T-helper 1 cell treated with Interleukin-12 subunit alpha and Interleukin-12 subunit beta and Interleukin-4 antibody, amounts not matched to agents 30 μg/mL and 1 μg/mL, for 36 hours (primary cell): ENCODE measurements around the gene PRORP.
A peak's percentile ranks its signal among the peaks of the same experiment; 100 is the strongest.

Experiments
- H3K27ac Mint-ChIP-seq: one replicate; pipeline ENCODE4 v1.8.0; 2021; ENCODE audit warnings: mild to moderate bottlenecking, mixed read lengths
- H3K27me3 Mint-ChIP-seq: one replicate; pipeline ENCODE4 v1.8.0; 2021; ENCODE audit warnings: low read depth, mixed read lengths
- H3K36me3 Mint-ChIP-seq: one replicate; pipeline ENCODE4 v1.8.0; 2021; ENCODE audit warnings: low read depth, mixed read lengths
- H3K4me1 Mint-ChIP-seq: one replicate; pipeline ENCODE4 v1.8.0; 2021; ENCODE audit warnings: low read depth, mixed read lengths
- H3K4me3 Mint-ChIP-seq: one replicate; pipeline ENCODE4 v1.8.0; 2021; ENCODE audit warnings: mild to moderate bottlenecking, moderate library complexity, mixed read lengths
- H3K9me3 Mint-ChIP-seq: one replicate; pipeline ENCODE4 v1.8.0; 2021; ENCODE audit warnings: mixed read lengths

The PRORP gene

DNA sequence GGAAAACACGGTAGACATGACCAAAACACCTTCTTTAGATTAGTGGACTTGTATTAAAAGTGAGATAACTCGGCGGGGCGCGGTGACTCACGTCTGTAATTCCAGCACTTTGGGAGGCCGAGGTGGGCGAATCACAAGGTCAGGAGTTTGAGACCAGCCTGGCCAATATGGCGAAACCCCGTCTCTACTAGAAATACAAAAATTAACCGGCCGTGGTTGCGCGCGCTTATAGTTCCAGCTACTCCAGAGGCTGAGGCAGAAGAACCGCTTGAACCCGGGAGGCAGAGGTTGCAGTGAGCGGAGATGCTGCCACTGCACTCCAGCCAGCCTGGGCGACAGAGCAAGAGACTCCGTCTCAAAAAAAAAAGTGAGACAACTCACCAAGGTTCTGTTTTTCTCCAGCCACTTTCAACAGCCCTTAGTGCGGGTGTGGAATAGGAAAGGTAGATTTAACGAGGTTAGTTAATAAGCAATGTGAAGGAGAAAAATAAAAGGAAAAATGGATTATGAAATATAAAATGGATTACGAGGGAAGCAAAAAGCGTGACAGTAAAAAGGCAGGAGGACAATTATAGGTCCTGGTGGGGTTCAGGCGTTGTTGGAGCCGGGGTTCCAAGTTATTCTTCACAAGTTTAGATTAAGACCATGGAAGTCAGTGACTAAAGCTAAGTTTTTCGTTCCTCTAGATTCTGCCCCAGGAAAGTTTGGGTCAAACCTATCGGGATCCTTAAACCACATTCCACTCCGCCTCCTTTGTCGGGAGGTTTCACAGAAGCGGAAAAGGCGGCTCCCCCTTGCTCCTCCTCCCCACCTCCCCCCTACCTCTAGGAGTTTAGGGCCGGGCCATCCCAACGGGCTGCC, 1.1 kb upstream of the PRORP start:
- Mint-ChIP-seq H3K4me3 (peak overlapping the region; percentile 90), H3K27me3 (no peaks in the 10 kb centered on the region), H3K4me1 (peaks cover 46% of the 10 kb centered on the region), H3K27ac (peak overlapping the region; percentile 99), H3K9me3 (no peaks in the 10 kb centered on the region), H3K36me3 (peaks cover 30% of the 10 kb centered on the region)

GRCh38 chr14:35122696-35123387, 490 bp downstream of the PRORP start:
- peak overlapping the region; percentile 90 for H3K4me3 Mint-ChIP-seq
- H3K27me3 Mint-ChIP-seq = no peaks in the 10 kb centered on the region
- H3K4me1 Mint-ChIP-seq = peaks cover 42% of the 10 kb centered on the region
- no peaks in the 10 kb centered on the region for H3K9me3 Mint-ChIP-seq
- H3K27ac Mint-ChIP-seq = peak overlapping the region; percentile 99
- H3K36me3 Mint-ChIP-seq = peaks cover 30% of the 10 kb centered on the region

- H3K4me1 Mint-ChIP-seq = peaks cover 43% of the 10 kb centered on the region
- no peaks in the 10 kb centered on the region for H3K9me3 Mint-ChIP-seq
- H3K4me3 Mint-ChIP-seq = peak overlapping the region; percentile 90
- peaks cover 34% of the 10 kb centered on the region for H3K36me3 Mint-ChIP-seq
- no peaks in the 10 kb centered on the region for H3K27me3 Mint-ChIP-seq
- H3K27ac Mint-ChIP-seq = peak overlapping the region; percentile 99
These were observed 994 bp downstream of the PRORP start for GRCh38 chr14:35123388-35123703.

DNA sequence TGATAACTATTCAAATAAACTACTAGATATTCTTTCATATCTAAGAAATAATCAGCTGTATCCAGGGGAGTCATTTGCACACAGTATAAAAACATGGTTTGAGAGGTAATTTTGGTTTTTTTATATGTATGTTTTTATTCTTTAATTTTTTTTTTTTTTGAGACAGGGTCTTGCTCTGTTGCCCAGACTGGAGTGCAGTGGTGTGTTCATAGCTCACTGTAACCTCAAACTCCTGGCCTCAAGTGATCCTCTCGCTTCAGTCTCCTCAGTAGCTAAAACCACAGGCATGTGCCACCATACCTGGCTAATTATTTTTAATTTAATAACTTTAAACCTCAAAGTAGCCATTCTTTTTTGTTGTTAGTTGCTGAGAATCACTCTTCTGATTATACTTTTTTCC, 1.8 kb downstream of the PRORP start:
- Mint-ChIP-seq H3K9me3 (no peaks in the 10 kb centered on the region), H3K36me3 (peaks cover 39% of the 10 kb centered on the region), H3K27me3 (no peaks in the 10 kb centered on the region), H3K4me3 (peak overlapping the region; percentile 90), H3K4me1 (peaks cover 48% of the 10 kb centered on the region), H3K27ac (no peak overlapping the region)

- Mint-ChIP-seq H3K36me3 (peaks cover 43% of the 10 kb centered on the region), H3K4me1 (peaks cover 12% of the 10 kb centered on the region), H3K4me3 (no peak overlapping the region), H3K27ac (no peak overlapping the region), H3K9me3 (peaks cover 7% of the 10 kb centered on the region), H3K27me3 (no peaks in the 10 kb centered on the region)
These were observed 11.4 kb downstream of the PRORP start for GRCh38 chr14:35133542-35134328.

DNA sequence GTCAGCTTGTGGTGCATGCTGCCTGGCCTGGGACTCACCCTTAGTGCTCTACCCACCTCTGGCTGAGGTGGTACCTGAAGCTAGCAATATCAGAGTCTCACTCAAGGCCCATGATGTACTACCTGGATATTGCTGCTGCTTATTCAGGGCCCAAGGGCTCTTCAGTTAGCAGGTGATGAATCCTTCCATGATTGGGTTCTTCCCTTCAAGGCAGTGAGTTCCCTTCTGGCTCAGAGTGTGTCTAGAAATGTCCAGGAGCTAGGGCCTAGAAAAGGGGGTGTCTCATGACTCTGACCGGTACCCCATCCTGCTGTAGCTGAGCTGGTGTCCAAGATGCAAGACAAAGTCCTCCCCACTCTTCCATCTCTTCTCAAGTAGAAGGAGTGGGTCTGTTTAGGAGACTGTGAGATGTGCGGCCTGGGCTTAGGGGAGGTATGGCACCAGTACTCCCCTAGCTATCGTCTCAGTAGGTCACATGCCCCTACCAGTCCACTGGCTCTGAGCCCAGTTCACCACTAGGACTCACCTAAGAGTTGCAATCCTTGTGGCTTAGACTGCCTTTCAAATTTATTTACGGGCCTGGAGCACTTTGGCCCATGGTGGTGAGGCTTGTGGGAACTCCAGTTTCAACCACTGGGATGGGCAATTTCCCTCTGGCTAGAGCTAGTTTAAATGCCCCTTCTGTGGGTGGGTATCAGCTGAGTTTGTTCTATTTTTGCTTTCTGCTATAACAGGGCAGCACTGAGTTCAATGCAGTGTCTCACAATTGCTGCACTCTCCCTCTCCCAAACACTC, 12.2 kb downstream of the PRORP start:
- peaks cover 10% of the 10 kb centered on the region for H3K4me1 Mint-ChIP-seq
- no peaks in the 10 kb centered on the region for H3K27me3 Mint-ChIP-seq
- no peak overlapping the region for H3K4me3 Mint-ChIP-seq
- H3K9me3 Mint-ChIP-seq = peaks cover 7% of the 10 kb centered on the region
- H3K27ac Mint-ChIP-seq = no peak overlapping the region
- peaks cover 38% of the 10 kb centered on the region for H3K36me3 Mint-ChIP-seq

GRCh38 chr14:35138585-35138984, 16.2 kb downstream of the PRORP start:
- H3K4me3 Mint-ChIP-seq = no peak overlapping the region
- H3K36me3 Mint-ChIP-seq = peaks cover 28% of the 10 kb centered on the region
- peaks cover 2% of the 10 kb centered on the region for H3K9me3 Mint-ChIP-seq
- H3K27me3 Mint-ChIP-seq = no peaks in the 10 kb centered on the region
- no peak overlapping the region for H3K27ac Mint-ChIP-seq
- H3K4me1 Mint-ChIP-seq = peaks cover 17% of the 10 kb centered on the region

GRCh38 chr14:35140718-35141581, 18.6 kb downstream of the PRORP start:
- Mint-ChIP-seq H3K4me1 (peaks cover 22% of the 10 kb centered on the region), H3K27ac (peak overlapping the region; percentile 65), H3K9me3 (no peaks in the 10 kb centered on the region), H3K4me3 (no peak overlapping the region), H3K27me3 (no peaks in the 10 kb centered on the region), H3K36me3 (peaks cover 18% of the 10 kb centered on the region)

- H3K36me3 Mint-ChIP-seq = peaks cover 9% of the 10 kb centered on the region
- peaks cover 15% of the 10 kb centered on the region for H3K4me1 Mint-ChIP-seq
- H3K27me3 Mint-ChIP-seq = no peaks in the 10 kb centered on the region
- H3K9me3 Mint-ChIP-seq = no peaks in the 10 kb centered on the region
- H3K4me3 Mint-ChIP-seq = no peak overlapping the region
- H3K27ac Mint-ChIP-seq = no peak overlapping the region
These were observed 21.7 kb downstream of the PRORP start for GRCh38 chr14:35144029-35144428.

DNA sequence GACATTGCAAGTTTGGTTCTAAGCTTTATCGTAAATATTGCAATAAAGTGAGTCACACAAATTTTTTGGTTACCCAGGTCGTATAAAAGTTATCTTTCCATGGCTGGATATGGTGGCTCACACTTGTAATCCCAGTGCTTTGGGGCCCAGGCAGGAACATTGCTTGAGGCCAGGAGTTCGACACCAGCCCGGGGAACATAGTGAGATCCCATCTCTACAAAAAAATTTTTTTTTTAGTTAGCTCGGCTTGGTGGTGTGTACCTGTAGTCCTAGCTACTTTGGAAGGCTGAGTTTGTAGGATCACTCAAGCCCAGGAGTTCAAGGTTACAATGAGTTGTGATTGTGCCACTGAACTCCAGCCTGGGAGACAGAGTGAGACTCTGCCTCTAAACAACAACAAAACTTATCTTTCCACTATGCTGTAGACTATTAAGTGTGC, 24.4 kb downstream of the PRORP start:
- peaks cover 10% of the 10 kb centered on the region for H3K4me1 Mint-ChIP-seq
- H3K9me3 Mint-ChIP-seq = no peaks in the 10 kb centered on the region
- peaks cover 15% of the 10 kb centered on the region for H3K36me3 Mint-ChIP-seq
- H3K4me3 Mint-ChIP-seq = no peak overlapping the region
- H3K27me3 Mint-ChIP-seq = no peaks in the 10 kb centered on the region
- no peak overlapping the region for H3K27ac Mint-ChIP-seq

GRCh38 chr14:35147186-35147585, 24.8 kb downstream of the PRORP start:
- Mint-ChIP-seq H3K9me3 (no peaks in the 10 kb centered on the region), H3K4me3 (no peak overlapping the region), H3K36me3 (peaks cover 15% of the 10 kb centered on the region), H3K4me1 (peaks cover 10% of the 10 kb centered on the region), H3K27me3 (no peaks in the 10 kb centered on the region), H3K27ac (no peak overlapping the region)

DNA sequence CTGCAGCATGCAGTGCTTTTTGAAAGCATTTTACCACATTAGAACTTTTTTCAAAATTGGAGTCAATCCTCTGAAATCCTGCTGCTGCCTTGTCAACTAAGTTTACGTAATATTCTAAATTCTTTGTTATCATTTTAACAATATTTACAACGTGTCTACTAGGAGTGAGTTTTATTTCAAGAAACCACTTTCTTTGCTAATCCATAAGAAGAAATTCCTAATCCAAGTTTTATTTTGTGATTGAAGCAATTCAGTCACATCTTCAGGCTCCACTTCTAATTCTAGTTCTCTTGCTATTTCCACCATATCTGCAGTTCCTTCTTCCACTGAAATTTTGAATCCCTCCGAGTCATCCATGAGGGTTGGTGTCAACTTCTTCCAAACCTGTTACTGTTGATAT, 25.4 kb downstream of the PRORP start:
- Mint-ChIP-seq H3K27ac (no peak overlapping the region), H3K4me1 (peaks cover 10% of the 10 kb centered on the region), H3K4me3 (no peak overlapping the region), H3K36me3 (peaks cover 15% of the 10 kb centered on the region), H3K9me3 (no peaks in the 10 kb centered on the region), H3K27me3 (no peaks in the 10 kb centered on the region)

DNA sequence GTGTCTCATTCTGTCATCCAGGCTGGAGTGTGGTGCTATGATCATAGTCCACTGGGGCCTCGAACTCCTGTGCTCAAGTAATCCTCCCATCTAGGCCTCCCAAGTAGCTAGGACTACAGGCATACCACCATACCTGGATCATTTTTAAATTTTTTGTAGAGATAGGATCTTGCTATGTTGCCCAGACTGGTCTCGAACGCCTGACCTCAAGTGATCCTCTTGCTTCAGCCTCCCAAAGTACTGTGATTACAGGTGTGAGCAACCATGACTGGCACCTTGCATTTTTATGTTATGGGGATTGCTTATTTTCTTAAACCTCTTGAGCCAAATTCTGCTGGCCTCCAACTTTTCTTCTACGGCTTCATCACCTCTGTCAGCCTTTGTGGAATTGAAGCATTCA, 26.9 kb downstream of the PRORP start:
- Mint-ChIP-seq H3K9me3 (no peaks in the 10 kb centered on the region), H3K4me1 (peaks cover 14% of the 10 kb centered on the region), H3K4me3 (no peak overlapping the region), H3K27me3 (no peaks in the 10 kb centered on the region), H3K27ac (no peak overlapping the region), H3K36me3 (peaks cover 21% of the 10 kb centered on the region)
